K562 (cell line): ENCODE data around the gene HOXB5. TPM values are rescaled to one million over a fixed set of nuclear protein-coding genes. Genes with fewer than 3 reads are reported as not detected.

Experiments
- C11orf30 ChIP-seq: fragments of 450-650 bp; IDR thresholded peaks from 2 replicates; pipeline ENCODE4 v1.6.1; 2016; ENCODE audit warnings: low read depth, mild to moderate bottlenecking
- CCNT2 ChIP-seq: IDR thresholded peaks from 2 replicates; pipeline ENCODE4 v1.6.1; 2011; ENCODE audit warnings: borderline replicate concordance, low read depth, mild to moderate bottlenecking, moderate library complexity, mixed read lengths, low read length; ENCODE audit not compliant: insufficient read length; ENCODE audit errors: extremely low read depth
- GTF2E2 ChIP-seq: fragments of 200-800 bp; sonication (Bioruptor generic); IDR thresholded peaks from 2 replicates; pipeline ENCODE4 v1.6.1; 2016; ENCODE audit warnings: missing genetic modification characterization, missing compliant biosample characterization
- IRF9 ChIP-seq: fragments of 450-650 bp; IDR thresholded peaks from 2 replicates; pipeline ENCODE4 v1.6.1; 2016; ENCODE audit warnings: missing biosample characterization, missing genetic modification characterization
- MAFG ChIP-seq: fragments of 450-650 bp; conservative IDR thresholded peaks from 2 replicates; pipeline ENCODE4 v1.6.1; 2016; ENCODE audit warnings: missing genetic modification characterization, missing compliant biosample characterization
- MAFK ChIP-seq: IDR thresholded peaks from 2 replicates; pipeline ENCODE4 v1.6.1; 2011; ENCODE audit warnings: low read length, improper control_type of control experiment
- MCM2 ChIP-seq: fragments of 450-650 bp; IDR thresholded peaks from 2 replicates; pipeline ENCODE4 v1.6.1; 2017; ENCODE audit warnings: low read depth, mild to moderate bottlenecking
- MEIS2 ChIP-seq: fragments of 450-650 bp; IDR thresholded peaks from 2 replicates; pipeline ENCODE4 v1.6.1; 2014; ENCODE audit warnings: mild to moderate bottlenecking; ENCODE audit not compliant: partially characterized antibody
- NKRF ChIP-seq: fragments of 450-650 bp; IDR thresholded peaks from 2 replicates; pipeline ENCODE4 v1.6.1; 2016; ENCODE audit warnings: borderline replicate concordance
- PBX2 ChIP-seq, 2 experiments: IDR thresholded peaks in 1 of 2; conservative IDR thresholded peaks in 1 of 2; 2 replicates each; pipeline ENCODE4 v1.6.1; 2016; ENCODE audit warnings: low read depth in 2 of 2, mild to moderate bottlenecking in 1 of 2, missing compliant biosample characterization in 1 of 2, missing genetic modification characterization in 1 of 2, moderate library complexity in 1 of 2
- POLR2G ChIP-seq: fragments of 200-400 bp; formaldehyde crosslinking; IDR thresholded peaks from 2 replicates; pipeline ENCODE4 v1.6.1; 2017; ENCODE audit warnings: low read depth, mild to moderate bottlenecking, antibody characterized with exemption, low read length, moderate library complexity
- RBFOX2 ChIP-seq: fragments of 200-400 bp; formaldehyde crosslinking; IDR thresholded peaks from 2 replicates; pipeline ENCODE4 v1.6.1; 2017; ENCODE audit warnings: low read depth, mild to moderate bottlenecking, low read length, moderate library complexity
- RBM15 ChIP-seq: fragments of 200-400 bp; formaldehyde crosslinking; IDR thresholded peaks from 2 replicates; pipeline ENCODE4 v1.6.1; 2018; ENCODE audit warnings: mild to moderate bottlenecking, low read length, moderate library complexity; ENCODE audit not compliant: insufficient read depth
- RBM34 ChIP-seq: fragments of 200-400 bp; formaldehyde crosslinking; IDR thresholded peaks from 2 replicates; pipeline ENCODE4 v1.6.1; 2018; ENCODE audit warnings: low read length, borderline replicate concordance; ENCODE audit not compliant: insufficient read depth
- TCF3 ChIP-seq: sonication (generic); formaldehyde crosslinking; IDR thresholded peaks from 2 replicates; pipeline ENCODE4 v1.4.0; 2020; ENCODE audit warnings: mild to moderate bottlenecking, missing genetic modification reagents
- ZNF212 ChIP-seq: fragments of 450-650 bp; formaldehyde crosslinking; IDR thresholded peaks from 2 replicates; pipeline ENCODE4 v1.4.0; 2020; ENCODE audit warnings: mild to moderate bottlenecking
- ZNF311 ChIP-seq: fragments of 250-450 bp; sonication (Bioruptor Pico); IDR thresholded peaks from 2 replicates; pipeline ENCODE4 v1.4.0; 2020; ENCODE audit warnings: mild to moderate bottlenecking, moderate library complexity
- ZNF324 ChIP-seq: fragments of 250-450 bp; sonication (Bioruptor Pico); IDR thresholded peaks from 2 replicates; pipeline ENCODE4 v1.4.0; 2020; ENCODE audit warnings: mild to moderate bottlenecking
- ZNF347 ChIP-seq: fragments of 450-650 bp; formaldehyde crosslinking; IDR thresholded peaks from 2 replicates; pipeline ENCODE4 v1.4.0; 2020; ENCODE audit warnings: low read depth, mild to moderate bottlenecking, moderate library complexity
- ZNF384 ChIP-seq: IDR thresholded peaks from 2 replicates; pipeline ENCODE4 v1.6.1; 2012; ENCODE audit warnings: low read depth, low read length, improper control_type of control experiment
- ZNF780A ChIP-seq: fragments of 250-450 bp; sonication (Bioruptor Pico); IDR thresholded peaks from 2 replicates; pipeline ENCODE4 v1.5.0; 2021; ENCODE audit warnings: mild to moderate bottlenecking
- polyA plus RNA-seq, 8 experiments: library from polyadenylated mRNA; depleted of rRNA in 4 of 8; stranded (reverse) in 5 of 8; unstranded in 3 of 8; fragments of >200 nt; fragmentation: Nextera tagmentation in 2 of 8; fragmentation: Illumina TruSeq in 1 of 8; extraction: Ambion mirVana in 2 of 8; extraction: Trizol in 1 of 8; gene quantifications; 2 replicates each; pipeline versions ENCODE4 v1.2.1 to v1.2.3, GENCODE V29; 2011 to 2014; ENCODE audit warnings: inconsistent platforms in 1 of 8, missing spikeins in 1 of 8
- total RNA-seq, 7 experiments: library from RNA; depleted of rRNA in 6 of 7; stranded (reverse); fragments of >200 nt in 6 of 7; fragmentation: Illumina TruSeq in 2 of 7; extraction: Trizol in 2 of 7; gene quantifications; 2 replicates each; pipeline versions ENCODE4 v1.2.1 to v1.2.3, GENCODE V29; 2011 to 2021; ENCODE audit warnings: low replicate concordance in 1 of 7

Gene HOXB5
- total and polyA plus RNA-seq, 9 of the 15 experiments (the other 6 are each of a cell fraction or from before 2014, with no cell fraction given), result 0.24 to 2.7 (median 0.65) TPM

GRCh38 chr17:48568499-48569239, 24.9 kb downstream of the HOXB5 start (continued):
- TF ChIP-seq PBX2 (CRISPR knock-in tag; IDR thresholded peaks at IDR 0.05; ENCODE audit: low read depth) (no peak), PBX2 (tag; conservative IDR thresholded peaks at IDR 0.05; ENCODE audit: low read depth) (peak; percentile 48), NKRF (no peak), ZNF324 (CRISPR knock-in tag) (no peak), ZNF347 (CRISPR knock-in tag) (no peak), MAFK (peak; percentile 81), MEIS2 (peak; percentile 25), ZNF212 (CRISPR knock-in tag) (no peak), CCNT2 (no peak), MAFG (peak; percentile 69), RBM34 (no peak), TCF3 (CRISPR knock-in tag) (no peak), RBFOX2 (0 out of 2 replicates have a peak, but pooled peaks have one; percentile 18), C11orf30 (peak; percentile 72), POLR2G (0 out of 2 replicates have a peak, but pooled peaks have one; percentile 11), GTF2E2 (tag) (no peak), IRF9 (tag) (no peak), ZNF780A (CRISPR knock-in tag) (no peak), ZNF384 (no peak), ZNF311 (no peak), MCM2 (no peak), RBM15 (no peak)
